Measurements from ENCODE around the gene HMGCR.

HMGCR gene

DNA sequence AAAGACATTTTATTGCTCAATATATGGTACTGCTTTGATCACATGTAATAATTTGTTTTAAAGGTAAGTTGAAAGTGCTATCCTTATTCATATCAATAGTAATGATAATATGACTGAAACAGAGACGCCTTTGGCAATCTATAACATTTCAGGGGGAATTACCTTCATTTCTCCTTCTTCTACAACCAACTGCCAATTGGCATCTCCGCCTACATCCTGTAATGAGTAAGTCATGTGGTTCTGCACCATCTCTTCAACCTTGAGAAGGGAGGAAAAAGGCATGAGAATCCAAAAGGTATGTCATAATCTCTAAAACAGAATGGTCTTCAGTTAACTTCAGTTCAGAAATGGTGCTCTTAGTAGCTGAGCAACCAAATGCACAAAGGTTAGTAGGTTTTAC lies 52.4 kb downstream of the HMGCR start:
- DNase-seq = no peak

DNA sequence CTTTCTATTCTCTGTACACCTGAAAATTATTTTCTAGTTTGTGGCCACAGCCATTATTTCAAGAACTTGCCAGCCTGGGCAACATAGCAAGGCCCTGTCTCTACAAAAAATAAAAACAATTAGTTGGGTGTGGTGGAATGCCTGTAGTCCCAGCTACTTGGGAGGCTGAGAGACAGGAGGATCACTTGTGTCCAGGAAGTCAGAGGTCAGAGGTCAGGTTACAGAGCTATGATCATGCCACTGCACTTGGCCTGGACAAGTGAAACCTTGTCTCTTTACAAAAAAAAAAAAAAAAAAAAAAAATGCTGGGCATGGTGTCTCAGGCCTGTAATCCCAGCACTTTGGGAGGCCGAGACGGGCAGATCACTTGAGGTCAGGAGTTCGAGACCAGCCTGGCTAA lies 58.3 kb downstream of the HMGCR start:
- no peak for DNase-seq

DNA sequence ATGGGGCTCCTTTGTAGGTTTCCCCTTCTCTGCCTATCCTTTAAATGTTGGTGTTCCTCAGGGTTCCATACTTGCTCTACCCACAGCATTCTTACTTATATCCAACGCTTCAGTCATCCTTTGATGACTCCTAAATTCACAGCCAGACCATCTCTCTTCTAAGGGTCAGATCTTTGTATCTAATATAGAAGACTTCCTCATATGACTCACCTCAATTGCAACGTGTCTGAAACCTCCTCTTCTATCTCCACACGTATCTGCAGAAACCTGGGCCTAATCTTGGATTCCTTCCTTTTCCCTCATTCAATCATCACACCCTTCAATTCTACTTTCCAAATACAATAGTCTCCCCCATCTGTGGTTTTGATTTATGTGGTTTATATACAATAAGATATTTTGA lies 68.3 kb downstream of the HMGCR start:
- DNase-seq = no peak
